SH-SY5Y (cell line): ENCODE measurements around the gene NOTCH3.

Experiments used
- GATA2 ChIP-seq: IDR thresholded peaks from 2 replicates; pipeline ENCODE4 v1.6.1; 2011; ENCODE audit warnings: mild to moderate bottlenecking, low read depth, low read length
- GATA3 ChIP-seq: IDR thresholded peaks from 2 replicates; pipeline ENCODE4 v1.6.1; 2011; ENCODE audit warnings: low read depth, mild to moderate bottlenecking, low read length, moderate library complexity

- TF ChIP-seq GATA2 (no peak), GATA3 (no peak)
These were observed 3.4 kb downstream of the NOTCH3 start for GRCh38 chr19:15197275-15197941.
